Calu3 (cell line): ENCODE data around the gene EGFLAM. TPM values are rescaled to one million over a fixed set of nuclear protein-coding genes. Genes with fewer than 3 reads are reported as not detected.
"Not testable (repeated sequence)": the region's sequence is repeated elsewhere in the genome, so short reads cannot be mapped to it uniquely, and the experiment has no call there.

Experiments used
- BruUV-seq: library from RNA; stranded (reverse); fragments of 400-500 nt; replicated peaks from 2 replicates; lab custom pipeline; 2021; lab: Mats Ljungman, UMichigan
- CTCF ChIA-PET: fragments of 300-600 bp; sonication (Branson Sonifier 250); formaldehyde crosslinking; loops from one replicate; lab custom pipeline; 2022; ENCODE audit warnings: antibody characterized with exemption; lab: Charles Lee
- DNase-seq: peaks from one replicate; pipeline ENCODE4 v3.0.0; 2022
- H3K27ac Mint-ChIP-seq: one replicate; pipeline ENCODE4 v1.8.0; 2022; ENCODE audit warnings: mixed read lengths; ENCODE audit not compliant: unreplicated experiment
- H3K27me3 Mint-ChIP-seq: one replicate; pipeline ENCODE4 v1.8.0; 2022; ENCODE audit warnings: mixed read lengths; ENCODE audit not compliant: unreplicated experiment
- H3K36me3 Mint-ChIP-seq: one replicate; pipeline ENCODE4 v1.8.0; 2022; ENCODE audit warnings: mild to moderate bottlenecking, moderate library complexity, mixed read lengths; ENCODE audit not compliant: insufficient read depth, unreplicated experiment
- H3K4me1 Mint-ChIP-seq: one replicate; pipeline ENCODE4 v1.8.0; 2022; ENCODE audit warnings: mild to moderate bottlenecking, low read depth, mixed read lengths; ENCODE audit not compliant: unreplicated experiment
- H3K4me3 Mint-ChIP-seq: one replicate; pipeline ENCODE4 v1.8.0; 2022; ENCODE audit warnings: mild to moderate bottlenecking, low read depth, moderate library complexity, mixed read lengths; ENCODE audit not compliant: unreplicated experiment
- H3K9me3 Mint-ChIP-seq: one replicate; pipeline ENCODE4 v1.8.0; 2022; ENCODE audit warnings: low read depth, mixed read lengths; ENCODE audit not compliant: unreplicated experiment
- intact Hi-C: fragments of 100-400 bp; cut with micrococcal nuclease; formaldehyde crosslinking; loops from one replicate; pipeline ENCODE4 v1.10.0; 2022; ENCODE audit not compliant: unreplicated experiment
- total RNA-seq: library from RNA; stranded (reverse); gene quantifications from 2 replicates; pipeline ENCODE4 v1.2.3, GENCODE V29; 2022
- TF ChIP-seq, protein P1 (sequence below): fragments of 200-600 bp; IDR thresholded peaks from one replicate; pipeline ENCODE4 v1.8.0; 2022; ENCODE audit warnings: antibody characterized with exemption; ENCODE audit not compliant: unreplicated experiment

EGFLAM gene
- total RNA-seq, 1 experiment from 2014 or later = not detected

DNA sequence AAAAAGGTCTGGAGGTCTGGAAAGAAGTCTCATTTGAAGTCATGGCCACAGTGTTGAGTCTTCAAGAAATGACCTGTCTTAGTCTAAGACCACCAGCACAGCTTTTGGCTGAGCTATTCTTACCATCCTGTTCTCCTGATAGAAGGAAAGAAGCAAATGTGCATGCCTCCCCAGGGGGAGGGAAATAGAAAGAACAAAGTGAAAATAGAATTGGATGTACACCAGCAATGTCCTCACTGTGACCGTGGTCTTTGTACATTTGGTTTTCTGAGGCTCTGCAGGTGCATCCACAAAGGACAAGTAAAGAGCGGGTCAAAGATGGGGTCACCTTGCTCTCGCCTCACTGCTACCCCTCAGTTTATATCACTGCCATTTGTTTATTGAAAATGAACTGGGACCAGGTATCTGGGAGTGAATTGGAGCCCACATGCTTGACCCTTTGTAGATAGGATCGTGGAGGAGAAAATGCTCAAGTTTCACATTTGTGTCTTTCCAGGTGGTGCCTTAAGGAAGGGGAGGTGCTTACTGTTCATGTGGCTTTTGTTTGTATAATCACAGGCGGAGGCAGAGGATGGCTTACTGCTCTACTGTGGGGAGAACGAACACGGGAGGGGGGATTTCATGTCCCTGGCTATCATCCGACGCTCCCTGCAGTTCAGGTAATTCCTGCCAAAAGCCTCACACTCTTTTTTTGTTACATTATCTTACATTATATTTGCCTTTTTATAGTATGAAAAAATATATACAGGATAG is 150.3 kb downstream of the EGFLAM start:
- intact Hi-C loops = no loop called here
- no peak overlapping the region for H3K27ac Mint-ChIP-seq
- no TSS peak for BruUV-seq
- H3K27me3 Mint-ChIP-seq = peaks cover 70% of the 10 kb centered on the region
- CTCF ChIA-PET = interaction anchor here (1.0 kb wide), 1 partner anchor 33 kb away, joined by 3 read pairs; no protein-coding TSS in a partner anchor
- no peak for DNase-seq
- no peaks in the 10 kb centered on the region for H3K4me1 Mint-ChIP-seq
- TF ChIP-seq, protein P1, sequence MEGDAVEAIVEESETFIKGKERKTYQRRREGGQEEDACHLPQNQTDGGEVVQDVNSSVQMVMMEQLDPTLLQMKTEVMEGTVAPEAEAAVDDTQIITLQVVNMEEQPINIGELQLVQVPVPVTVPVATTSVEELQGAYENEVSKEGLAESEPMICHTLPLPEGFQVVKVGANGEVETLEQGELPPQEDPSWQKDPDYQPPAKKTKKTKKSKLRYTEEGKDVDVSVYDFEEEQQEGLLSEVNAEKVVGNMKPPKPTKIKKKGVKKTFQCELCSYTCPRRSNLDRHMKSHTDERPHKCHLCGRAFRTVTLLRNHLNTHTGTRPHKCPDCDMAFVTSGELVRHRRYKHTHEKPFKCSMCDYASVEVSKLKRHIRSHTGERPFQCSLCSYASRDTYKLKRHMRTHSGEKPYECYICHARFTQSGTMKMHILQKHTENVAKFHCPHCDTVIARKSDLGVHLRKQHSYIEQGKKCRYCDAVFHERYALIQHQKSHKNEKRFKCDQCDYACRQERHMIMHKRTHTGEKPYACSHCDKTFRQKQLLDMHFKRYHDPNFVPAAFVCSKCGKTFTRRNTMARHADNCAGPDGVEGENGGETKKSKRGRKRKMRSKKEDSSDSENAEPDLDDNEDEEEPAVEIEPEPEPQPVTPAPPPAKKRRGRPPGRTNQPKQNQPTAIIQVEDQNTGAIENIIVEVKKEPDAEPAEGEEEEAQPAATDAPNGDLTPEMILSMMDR = no peak
- no peaks in the 10 kb centered on the region for H3K9me3 Mint-ChIP-seq
- H3K36me3 Mint-ChIP-seq = no peaks in the 10 kb centered on the region
- no peak overlapping the region for H3K4me3 Mint-ChIP-seq

- DNase-seq = no peak
- no peaks in the 10 kb centered on the region for H3K36me3 Mint-ChIP-seq
- H3K27me3 Mint-ChIP-seq = peaks cover 68% of the 10 kb centered on the region
- CTCF ChIA-PET = no interaction called here
- H3K4me3 Mint-ChIP-seq = no peak overlapping the region
- TF ChIP-seq, protein P1 = no peak
- intact Hi-C loops = no loop called here
- no peaks in the 10 kb centered on the region for H3K4me1 Mint-ChIP-seq
- H3K9me3 Mint-ChIP-seq = no peaks in the 10 kb centered on the region
- BruUV-seq = no TSS peak
- no peak overlapping the region for H3K27ac Mint-ChIP-seq
Observed at GRCh38 chr5:38410304-38410990, 152.1 kb downstream of the EGFLAM start.

DNA sequence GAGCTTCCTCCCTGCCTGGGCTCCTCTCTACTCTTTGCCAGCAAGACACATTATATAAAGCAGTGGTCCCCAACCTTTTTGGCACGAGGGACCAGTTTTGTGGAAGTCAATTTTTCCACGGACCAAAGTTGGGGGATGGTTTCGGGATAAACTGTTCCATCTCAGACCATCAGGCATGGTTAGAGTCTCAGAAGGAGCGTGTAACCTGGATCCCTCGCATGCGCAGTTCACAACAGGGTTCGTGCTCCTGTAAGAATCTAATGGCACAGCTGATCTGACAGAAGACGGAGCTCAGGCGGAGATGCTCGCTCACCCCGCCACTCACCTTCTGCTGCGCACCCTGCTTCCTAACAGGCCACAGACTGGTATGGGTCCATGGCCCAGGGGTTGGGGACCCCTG is 155.3 kb downstream of the EGFLAM start:
- H3K9me3 Mint-ChIP-seq = no peaks in the 10 kb centered on the region
- intact Hi-C loops = no loop called here
- no peak for DNase-seq
- no peak overlapping the region for H3K27ac Mint-ChIP-seq
- H3K27me3 Mint-ChIP-seq = peaks cover 64% of the 10 kb centered on the region
- no TSS peak for BruUV-seq
- H3K4me1 Mint-ChIP-seq = no peaks in the 10 kb centered on the region
- H3K36me3 Mint-ChIP-seq = no peaks in the 10 kb centered on the region
- TF ChIP-seq, protein P1 = no peak
- CTCF ChIA-PET = interaction anchor here (0.8 kb wide), 1 partner anchor 38 kb away, joined by 4 read pairs; no protein-coding TSS in a partner anchor
- no peak overlapping the region for H3K4me3 Mint-ChIP-seq

GRCh38 chr5:38414348-38414747 is 156.0 kb downstream of the EGFLAM start:
- Mint-ChIP-seq H3K36me3 (no peaks in the 10 kb centered on the region), H3K27me3 (peaks cover 66% of the 10 kb centered on the region), H3K27ac (no peak overlapping the region), H3K4me1 (no peaks in the 10 kb centered on the region), H3K9me3 (no peaks in the 10 kb centered on the region), H3K4me3 (no peak overlapping the region)
- BruUV-seq = no TSS peak
- intact Hi-C loops = no loop called here
- TF ChIP-seq, protein P1 = no peak
- CTCF ChIA-PET = interaction anchor here (1.1 kb wide), 1 partner anchor 27 kb away, joined by 4 read pairs; no protein-coding TSS in a partner anchor
- DNase-seq = no peak

- H3K9me3 Mint-ChIP-seq, intact Hi-C loops, H3K27ac Mint-ChIP-seq, H3K4me3 Mint-ChIP-seq, H3K4me1 Mint-ChIP-seq, DNase-seq, BruUV-seq, H3K36me3 Mint-ChIP-seq: not testable (repeated sequence)
- H3K27me3 Mint-ChIP-seq = peaks cover 61% of the 10 kb centered on the region
- CTCF ChIA-PET = interaction anchor here (1.0 to 1.2 kb wide), 2 partner anchors 9 to 26 kb away, joined by 3 read pairs; no protein-coding TSS in a partner anchor
Observed at GRCh38 chr5:38415772-38416171, 157.4 kb downstream of the EGFLAM start.
